WTC11 (cell line): ENCODE results near the gene MLX. TPM values are rescaled to one million over a fixed set of nuclear protein-coding genes. Genes with fewer than 3 reads are reported as not detected.

Experiments used
- ATAC-seq: fragments of 200-7000 bp; cut with Tn5 transposase; 2 replicates; pipeline ENCODE4 v1.10.0; 2021; ENCODE audit warnings: mild to moderate bottlenecking, moderate library complexity
- CTCF ChIA-PET: fragments of 300-600 bp; sonication (Branson Sonifier 250); formaldehyde crosslinking; loops from one replicate; lab custom pipeline; 2021; ENCODE audit warnings: antibody characterized with exemption; lab: Charles Lee
- POLR2A ChIA-PET: fragments of 350-600 bp; sonication (Branson Sonifier 250); formaldehyde crosslinking; loops from one replicate; lab custom pipeline; 2021; ENCODE audit warnings: antibody characterized with exemption; lab: Charles Lee
- DNase-seq: peaks from one replicate; pipeline ENCODE4 v3.0.0; 2021; ENCODE audit warnings: low spot score
- H3K27ac Mint-ChIP-seq: 2 replicates; pipeline ENCODE4 v1.8.0; 2021; ENCODE audit warnings: mixed read lengths
- H3K27me3 Mint-ChIP-seq: 2 replicates; pipeline ENCODE4 v1.8.0; 2021; ENCODE audit warnings: low read depth, mild to moderate bottlenecking, moderate library complexity, mixed read lengths
- H3K36me3 Mint-ChIP-seq: 2 replicates; pipeline ENCODE4 v1.8.0; 2021; ENCODE audit warnings: mixed read lengths
- H3K4me1 Mint-ChIP-seq: 2 replicates; pipeline ENCODE4 v1.8.0; 2022; ENCODE audit warnings: mixed read lengths
- H3K4me3 Mint-ChIP-seq: 2 replicates; pipeline ENCODE4 v1.8.0; 2021; ENCODE audit warnings: mild to moderate bottlenecking, moderate library complexity, mixed read lengths
- H3K9me3 Mint-ChIP-seq: 2 replicates; pipeline ENCODE4 v1.8.0; 2021; ENCODE audit warnings: mixed read lengths
- AR ChIP-seq: fragments of 250-450 bp; sonication (Bioruptor Pico); IDR thresholded peaks from 2 replicates; pipeline ENCODE4 v1.9.0; 2021; ENCODE audit warnings: mild to moderate bottlenecking
- ATF3 ChIP-seq: sonication (generic); formaldehyde crosslinking; conservative IDR thresholded peaks from 2 replicates; pipeline ENCODE4 v1.8.1; 2022; ENCODE audit warnings: mild to moderate bottlenecking, missing genetic modification reagents
- CDX4 ChIP-seq: fragments of 250-450 bp; sonication (Bioruptor Pico); IDR thresholded peaks from 2 replicates; pipeline ENCODE4 v1.9.0; 2021; ENCODE audit warnings: moderate library complexity, mild to moderate bottlenecking, inconsistent platforms, borderline replicate concordance
- E2F4 ChIP-seq: sonication (generic); formaldehyde crosslinking; IDR thresholded peaks from 2 replicates; pipeline ENCODE4 v1.8.1; 2022; ENCODE audit warnings: low read depth, mild to moderate bottlenecking, moderate library complexity, missing genetic modification reagents, borderline replicate concordance
- E2F5 ChIP-seq: sonication (generic); formaldehyde crosslinking; IDR thresholded peaks from 2 replicates; pipeline ENCODE4 v1.8.1; 2022; ENCODE audit warnings: mild to moderate bottlenecking, moderate library complexity, missing genetic modification reagents
- ELF4 ChIP-seq: sonication (generic); formaldehyde crosslinking; IDR thresholded peaks from 2 replicates; pipeline ENCODE4 v1.8.1; 2022; ENCODE audit warnings: low read depth, mild to moderate bottlenecking, moderate library complexity, missing genetic modification reagents
- FOXK1 ChIP-seq: sonication (generic); formaldehyde crosslinking; IDR thresholded peaks from 2 replicates; pipeline ENCODE4 v1.8.0; 2022; ENCODE audit warnings: mild to moderate bottlenecking, moderate library complexity, missing genetic modification reagents
- FOXP1 ChIP-seq: sonication (generic); formaldehyde crosslinking; IDR thresholded peaks from 2 replicates; pipeline ENCODE4 v1.8.0; 2022; ENCODE audit warnings: missing genetic modification reagents, mild to moderate bottlenecking, moderate library complexity, borderline replicate concordance
- HMGXB4 ChIP-seq: sonication (generic); formaldehyde crosslinking; IDR thresholded peaks from 2 replicates; pipeline ENCODE4 v1.8.1; 2023; ENCODE audit warnings: mild to moderate bottlenecking, moderate library complexity, missing genetic modification reagents
- JAZF1 ChIP-seq: fragments of 250-450 bp; sonication (Bioruptor Pico); IDR thresholded peaks from 2 replicates; pipeline ENCODE4 v1.9.0; 2021; ENCODE audit warnings: moderate library complexity, mild to moderate bottlenecking, inconsistent platforms
- MAX ChIP-seq: sonication (generic); formaldehyde crosslinking; IDR thresholded peaks from 2 replicates; pipeline ENCODE4 v1.8.0; 2022; ENCODE audit warnings: mild to moderate bottlenecking, missing genetic modification reagents
- MLX ChIP-seq: sonication (generic); formaldehyde crosslinking; IDR thresholded peaks from 2 replicates; pipeline ENCODE4 v1.8.1; 2023; ENCODE audit warnings: mild to moderate bottlenecking, missing genetic modification reagents, moderate library complexity
- MXD4 ChIP-seq: fragments of 250-450 bp; sonication (Bioruptor Pico); IDR thresholded peaks from 2 replicates; pipeline ENCODE4 v1.8.0; 2021; ENCODE audit warnings: mild to moderate bottlenecking, moderate library complexity, borderline replicate concordance
- NFYB ChIP-seq: sonication (generic); formaldehyde crosslinking; conservative IDR thresholded peaks from 2 replicates; pipeline ENCODE4 v1.8.0; 2022; ENCODE audit warnings: low read depth, missing genetic modification reagents
- PRRX2 ChIP-seq: fragments of 250-450 bp; sonication (Bioruptor Pico); IDR thresholded peaks from 2 replicates; pipeline ENCODE4 v1.8.0; 2021; ENCODE audit warnings: mild to moderate bottlenecking
- TCF7 ChIP-seq: sonication (generic); formaldehyde crosslinking; IDR thresholded peaks from 2 replicates; pipeline ENCODE4 v1.8.0; 2022; ENCODE audit warnings: mild to moderate bottlenecking, low read depth, missing genetic modification reagents, moderate library complexity
- USF1 ChIP-seq: sonication (generic); formaldehyde crosslinking; IDR thresholded peaks from 2 replicates; pipeline ENCODE4 v1.8.0; 2022; ENCODE audit warnings: mild to moderate bottlenecking, missing genetic modification reagents
- ZNF425 ChIP-seq: fragments of 250-450 bp; sonication (Bioruptor Pico); conservative IDR thresholded peaks from 2 replicates; pipeline ENCODE4 v1.9.0; 2021; ENCODE audit warnings: mild to moderate bottlenecking
- ZNF512 ChIP-seq: sonication (generic); formaldehyde crosslinking; IDR thresholded peaks from 2 replicates; pipeline ENCODE4 v1.8.1; 2022; ENCODE audit warnings: missing genetic modification reagents, borderline replicate concordance
- total RNA-seq: library from RNA; stranded (reverse); gene quantifications from 3 replicates; pipeline ENCODE4 v1.2.3, GENCODE V29; 2021

MLX gene
- total RNA-seq, 1 experiment from 2014 or later, result 34.9 TPM

- H3K27ac Mint-ChIP-seq, result no peak overlapping the region
- H3K36me3 Mint-ChIP-seq, result no peaks in the 10 kb centered on the region
- peaks cover 32% of the 10 kb centered on the region for H3K27me3 Mint-ChIP-seq
- no peak for ATAC-seq
- H3K4me1 Mint-ChIP-seq, result peaks cover 4% of the 10 kb centered on the region
- ChIA-PET POLR2A (no interaction called here), CTCF (interaction anchor here (0.6 to 2.6 kb wide), 4 partner anchors 9 to 307 kb away, joined by 3 to 12 read pairs (median 8); no protein-coding TSS in a partner anchor)
- H3K4me3 Mint-ChIP-seq, result no peak overlapping the region
- no peak for TF ChIP-seq ELF4 (CRISPR knock-in tag)
- TF ChIP-seq PRRX2 (CRISPR knock-in tag), result no peak
- TF ChIP-seq HMGXB4, result no peak
- no peak for TF ChIP-seq ATF3 (CRISPR knock-in tag)
- TF ChIP-seq AR (CRISPR knock-in tag), result no peak
- TF ChIP-seq FOXK1 (CRISPR knock-in tag), result no peak
- TF ChIP-seq MXD4 (CRISPR knock-in tag), result no peak
- TF ChIP-seq MAX (CRISPR knock-in tag), result no peak
- TF ChIP-seq ZNF425, result no peak
- TF ChIP-seq JAZF1, result no peak
- no peak for TF ChIP-seq FOXP1 (CRISPR knock-in tag)
- TF ChIP-seq E2F4 (CRISPR knock-in tag), result no peak
- TF ChIP-seq CDX4 (CRISPR knock-in tag), result no peak
- TF ChIP-seq TCF7 (CRISPR knock-in tag), result no peak
- no peak for TF ChIP-seq USF1 (CRISPR knock-in tag)
- TF ChIP-seq ZNF512, result no peak
- no peak for TF ChIP-seq E2F5 (CRISPR knock-in tag)
- TF ChIP-seq MLX (CRISPR knock-in tag), result no peak
- TF ChIP-seq NFYB (CRISPR knock-in tag), result no peak
- H3K9me3 Mint-ChIP-seq, result no peaks in the 10 kb centered on the region
- no peak for DNase-seq
Observed at GRCh38 chr17:42529061-42529460, 37.8 kb upstream of the MLX start.
